ENCODE data around the gene ASB18.

- TF ChIP-seq GATA2 (IDR thresholded peaks at IDR 0.05; ENCODE audit: low read depth, low read length) (no peak), GATA3 (IDR thresholded peaks at IDR 0.05; ENCODE audit: low read depth, low read length) (no peak)
These were observed 30.4 kb upstream of the ASB18 start for GRCh38 chr2:236294647-236295046.

All from SH-SY5Y (cell line).